Activated CD8-positive, alpha-beta memory T cell treated with anti-CD3 and anti-CD28 coated beads, Interleukin-2, amount 50 U/mL, for 4 hours (primary cell): ENCODE results near the gene PAEP.

ENCODE experiments used
- DNase-seq: peaks from one replicate; pipeline ENCODE4 v3.0.0-alpha.2; 2020

The PAEP gene

DNA sequence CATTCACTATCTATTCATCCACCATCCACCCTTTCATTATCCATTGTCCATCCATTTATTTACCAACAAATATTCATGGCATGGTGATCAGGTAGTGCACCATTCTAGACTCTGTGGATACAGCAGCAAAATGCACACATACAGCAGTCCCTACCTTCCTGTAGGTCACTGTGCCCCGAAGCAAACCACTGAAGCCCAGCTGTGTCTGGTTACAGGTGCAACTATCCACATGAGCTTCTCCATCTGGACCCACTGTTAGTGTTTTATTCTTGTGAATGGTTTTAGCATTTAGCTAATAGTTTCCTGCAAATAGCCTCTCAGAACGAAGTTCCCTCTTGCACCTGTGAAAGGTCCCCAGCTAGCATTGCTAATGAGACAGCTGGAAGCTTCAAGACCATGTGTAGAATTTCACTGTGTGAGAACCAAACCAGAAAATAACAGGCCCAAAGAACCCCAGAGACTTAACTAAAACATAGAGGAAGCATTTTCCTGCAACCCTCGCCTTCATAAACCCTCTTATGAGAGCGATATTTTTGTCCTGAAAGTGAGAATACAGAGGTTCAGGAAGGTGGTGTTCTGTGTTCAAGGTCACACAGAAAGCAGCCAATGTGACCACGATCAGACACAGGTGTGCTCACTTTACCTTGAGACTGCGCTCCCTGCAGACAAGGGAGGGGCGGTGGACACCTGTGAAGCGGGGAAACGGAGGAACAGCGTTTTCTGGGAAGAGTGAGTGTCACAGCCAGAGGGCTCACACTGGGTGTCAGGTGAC lies 18.5 kb downstream of the PAEP start:
- DNase-seq: no peak

DNA sequence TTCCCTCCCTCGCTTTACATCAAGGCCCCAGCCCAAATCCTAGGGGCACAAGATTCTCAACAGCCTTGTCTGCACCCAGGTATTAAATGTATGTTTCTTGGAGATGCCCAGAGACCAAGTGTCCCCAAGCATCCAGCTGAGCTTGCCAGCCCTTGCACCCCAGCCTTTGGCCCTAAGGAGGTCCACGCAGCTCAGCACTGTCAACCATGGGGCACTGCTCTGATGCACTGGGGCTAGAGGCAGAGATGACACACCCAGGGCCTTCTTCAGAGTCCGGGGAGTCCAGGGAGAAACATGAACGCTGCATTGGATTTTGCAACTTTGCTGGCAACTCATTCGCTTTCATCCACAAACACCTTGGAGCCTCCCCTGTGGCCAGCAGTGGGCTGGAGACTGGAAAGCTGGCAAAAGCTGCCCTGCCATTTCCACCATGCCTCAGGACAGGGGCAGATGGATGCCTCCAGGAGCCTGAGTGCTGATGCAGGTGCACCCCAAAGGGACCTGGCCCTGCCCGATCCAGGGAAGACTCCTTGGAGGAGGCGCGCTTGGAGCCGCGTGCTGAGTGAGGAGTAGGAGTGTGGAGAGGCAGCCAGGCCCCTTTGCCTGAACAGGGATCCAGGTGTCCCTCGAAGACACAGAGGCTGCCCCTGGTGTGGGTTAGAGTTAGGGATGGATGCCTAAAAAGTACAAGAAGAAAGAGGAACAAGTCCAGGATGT lies 19.3 kb downstream of the PAEP start:
- DNase-seq: no peak

DNA sequence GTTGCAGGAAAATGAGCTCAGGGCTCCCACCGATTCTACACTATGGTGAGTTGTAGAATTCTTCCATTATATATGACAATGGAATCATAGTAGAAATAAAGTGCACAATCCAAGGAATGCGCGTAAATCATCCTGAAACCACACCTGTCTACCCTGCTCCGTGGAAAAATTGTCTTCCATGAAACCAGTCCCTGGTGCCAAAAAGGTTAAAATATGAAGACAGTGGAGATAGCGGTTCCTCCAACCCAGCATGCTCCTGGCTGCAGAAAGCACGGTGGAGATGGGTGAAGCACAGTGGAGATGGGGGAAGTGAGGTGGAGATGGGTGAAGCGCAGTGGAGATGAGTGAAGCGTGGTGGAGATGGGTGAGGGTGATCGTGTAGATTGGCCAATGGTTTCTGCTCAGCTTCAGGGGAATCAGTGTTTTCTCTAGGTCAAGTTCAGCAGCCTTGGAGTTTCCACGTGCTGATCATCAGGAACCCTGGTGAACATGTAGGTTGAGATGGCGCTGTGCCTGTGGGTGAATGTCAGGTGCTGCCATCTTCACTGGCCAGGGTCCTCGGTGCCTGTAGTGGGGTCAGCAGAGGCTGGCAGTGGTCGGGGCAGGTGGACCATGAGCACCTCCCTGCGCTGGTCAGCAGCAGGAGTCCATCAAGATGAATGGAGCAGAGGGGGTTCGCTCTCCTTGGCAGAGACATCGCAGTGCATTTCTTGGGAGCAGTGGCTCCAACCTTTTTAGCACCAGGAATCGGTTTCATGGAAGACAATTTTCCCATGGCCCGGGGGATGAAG lies 20.3 kb downstream of the PAEP start:
- no peak for DNase-seq

DNA sequence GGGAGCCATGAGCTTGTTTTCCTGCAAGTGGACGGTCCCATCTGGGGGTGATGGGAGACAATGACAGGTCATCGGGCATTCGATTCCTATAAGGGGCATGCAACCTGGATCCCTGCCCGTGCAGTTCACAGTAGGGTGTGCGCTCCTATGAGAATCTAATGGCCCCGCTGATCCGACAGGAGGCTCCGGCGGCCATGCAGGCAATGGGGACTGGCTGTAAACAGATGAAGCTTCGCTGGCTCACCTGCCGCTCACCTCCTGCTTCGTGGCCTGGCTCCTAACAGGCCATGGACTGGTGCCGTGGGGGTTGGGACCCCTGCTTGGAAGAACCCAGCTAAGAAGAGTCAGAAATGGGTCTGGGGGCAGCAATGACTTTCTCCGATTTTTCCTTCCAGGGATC lies 21.0 kb downstream of the PAEP start:
- DNase-seq: no peak

DNA sequence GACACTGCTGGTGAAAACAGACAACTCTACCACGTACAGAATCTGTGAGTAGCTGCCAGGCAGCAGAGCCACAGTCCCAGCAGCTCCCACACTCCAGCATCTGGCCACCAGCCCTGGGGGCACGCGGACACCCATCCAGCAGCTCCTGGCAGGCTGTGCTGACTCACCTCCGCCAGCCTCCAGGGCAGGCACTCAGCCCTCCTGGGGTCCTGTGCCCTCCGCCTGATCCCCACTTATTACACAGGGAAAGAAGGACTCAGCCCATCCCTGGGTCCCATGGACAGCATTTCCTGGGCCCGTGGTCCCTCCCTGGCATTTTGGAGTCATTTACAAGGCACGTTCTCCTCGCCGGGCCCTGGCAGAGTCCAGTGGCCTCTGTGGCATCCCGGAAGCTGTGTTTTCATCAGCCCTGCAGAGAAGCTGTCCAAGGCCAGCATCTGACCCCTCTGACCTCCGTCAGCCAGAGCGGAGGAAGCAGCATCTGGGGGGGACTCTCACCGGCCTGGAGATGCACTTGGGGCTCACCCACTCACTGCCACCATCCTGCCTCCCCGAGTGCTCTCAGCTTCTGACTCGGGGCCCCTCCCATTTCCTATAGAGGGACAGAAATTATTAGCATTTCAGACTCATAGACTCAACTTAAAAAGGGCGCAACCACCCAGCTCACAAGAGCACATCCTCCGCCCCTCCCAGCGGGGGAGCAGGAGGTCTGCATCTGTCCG lies 21.6 kb downstream of the PAEP start:
- DNase-seq: no peak

DNA sequence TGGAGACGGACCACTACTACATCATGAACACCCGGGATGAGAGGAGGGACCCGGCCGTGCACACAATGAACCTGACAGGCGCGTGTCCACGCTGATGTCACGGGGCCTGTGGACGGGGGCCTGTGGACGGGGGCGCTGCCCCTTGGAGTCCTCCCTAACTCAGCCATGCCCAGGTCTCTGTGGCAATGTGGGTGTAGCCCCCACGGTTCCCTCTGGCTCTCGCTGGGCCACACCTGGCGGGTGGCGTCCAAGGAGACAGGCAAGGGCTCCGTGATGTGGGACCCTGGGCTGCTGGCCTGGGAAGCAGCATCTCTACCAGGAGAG lies 22.1 kb downstream of the PAEP start:
- no peak for DNase-seq

DNA sequence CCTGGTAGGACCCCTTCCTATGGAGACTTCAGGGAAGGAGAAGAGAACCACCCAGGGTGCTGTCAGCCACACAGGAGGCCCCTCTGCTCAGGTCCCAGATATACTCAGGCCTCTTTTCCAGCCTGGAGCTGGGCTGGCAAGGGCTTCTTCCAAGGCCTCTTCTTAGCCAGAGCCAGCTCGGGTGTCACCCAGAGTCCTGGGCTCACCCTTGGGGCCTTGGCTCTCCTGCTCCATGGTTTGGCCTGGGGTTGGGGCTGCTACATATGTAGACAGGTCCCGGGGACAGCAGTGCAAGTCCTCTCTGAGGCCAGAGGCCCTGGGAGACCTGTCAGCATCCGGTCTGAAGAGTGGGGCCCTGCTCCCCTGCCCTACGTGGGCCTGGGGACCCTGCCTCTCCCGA lies 22.8 kb downstream of the PAEP start:
- DNase-seq: no peak

DNA sequence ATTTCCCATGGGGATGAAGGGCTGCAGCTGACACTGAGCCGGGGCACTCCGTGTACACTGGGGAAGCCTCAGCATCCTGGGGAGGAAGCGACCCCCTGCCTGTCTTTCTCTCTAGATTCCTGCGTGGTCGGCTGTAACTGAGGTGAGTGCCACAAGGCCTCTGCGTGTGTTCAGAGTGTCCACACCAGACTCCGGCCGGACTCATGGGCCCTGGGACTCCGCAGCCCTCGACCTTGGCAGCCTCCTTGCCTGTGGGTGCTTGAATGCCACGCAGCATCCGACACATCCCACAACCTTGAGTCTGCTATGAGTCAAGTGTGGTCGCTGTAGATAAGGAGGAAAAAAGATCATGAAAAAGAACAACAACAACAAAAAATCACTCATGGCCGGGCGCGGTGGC lies 23.4 kb downstream of the PAEP start:
- no peak for DNase-seq

DNA sequence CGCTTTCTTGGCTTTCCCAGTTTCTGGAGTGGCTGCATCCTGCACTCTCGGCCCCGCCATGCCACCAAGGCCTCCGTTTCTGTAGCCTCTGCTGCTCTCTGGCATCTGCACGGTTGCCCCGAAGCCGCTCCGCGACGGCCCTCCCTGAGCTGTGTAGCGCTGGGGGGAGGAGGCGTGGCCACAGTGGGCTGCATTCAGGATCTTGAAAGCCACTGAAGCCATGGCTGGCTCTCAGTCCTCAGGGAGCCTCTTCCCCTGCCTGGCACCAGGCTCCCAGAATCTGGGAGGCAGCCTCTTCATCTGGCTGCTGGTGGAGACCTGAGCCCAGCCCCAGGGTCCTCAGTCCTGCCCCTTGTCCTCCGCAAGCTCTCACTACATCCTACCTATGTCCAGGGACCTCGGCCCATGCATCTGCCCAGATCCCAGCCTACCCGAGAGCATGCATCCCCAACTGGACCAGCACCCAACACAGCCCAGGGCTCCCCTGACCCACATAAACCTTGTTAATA lies 25.1 kb downstream of the PAEP start:
- no peak for DNase-seq

DNA sequence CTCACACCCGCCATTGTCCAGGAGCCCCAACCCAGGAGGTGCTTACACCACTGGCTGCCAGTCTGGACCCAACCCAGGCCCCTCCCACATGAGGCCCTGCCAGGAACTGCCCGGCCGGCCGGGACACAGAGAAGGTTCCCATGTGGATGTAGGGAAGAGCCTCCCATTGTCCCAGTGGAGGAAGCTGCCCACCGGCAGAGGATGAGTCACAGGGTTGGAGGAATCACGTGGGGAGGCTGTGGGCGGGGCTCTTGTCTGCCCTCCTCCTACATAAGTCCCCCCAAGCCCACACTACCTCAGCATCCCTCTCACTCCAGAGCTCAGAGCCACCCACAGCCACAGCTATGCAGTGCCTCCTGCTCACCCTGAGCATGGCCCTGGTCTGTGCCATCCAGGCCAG lies 26.1 kb downstream of the PAEP start:
- no peak for DNase-seq

DNA sequence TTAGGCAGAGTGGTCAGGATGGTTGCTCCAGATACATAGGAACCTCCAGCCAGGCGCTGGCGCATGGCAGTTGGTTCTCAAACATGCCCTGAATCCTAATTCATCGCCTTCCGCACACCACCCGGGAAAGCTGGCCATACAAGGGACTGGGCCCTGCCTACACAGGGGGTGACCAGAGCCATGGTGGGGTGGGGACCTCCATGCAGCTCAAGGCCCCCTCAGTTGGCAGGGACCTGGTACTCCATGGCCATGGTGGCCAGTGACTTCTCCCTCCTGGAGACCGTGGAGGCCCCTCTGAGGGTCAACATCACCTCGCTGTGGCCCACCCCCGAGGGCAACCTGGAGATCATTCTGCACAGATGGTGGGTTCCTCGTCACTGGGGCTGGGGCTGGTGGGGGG lies 26.8 kb downstream of the PAEP start:
- DNase-seq: no peak

DNA sequence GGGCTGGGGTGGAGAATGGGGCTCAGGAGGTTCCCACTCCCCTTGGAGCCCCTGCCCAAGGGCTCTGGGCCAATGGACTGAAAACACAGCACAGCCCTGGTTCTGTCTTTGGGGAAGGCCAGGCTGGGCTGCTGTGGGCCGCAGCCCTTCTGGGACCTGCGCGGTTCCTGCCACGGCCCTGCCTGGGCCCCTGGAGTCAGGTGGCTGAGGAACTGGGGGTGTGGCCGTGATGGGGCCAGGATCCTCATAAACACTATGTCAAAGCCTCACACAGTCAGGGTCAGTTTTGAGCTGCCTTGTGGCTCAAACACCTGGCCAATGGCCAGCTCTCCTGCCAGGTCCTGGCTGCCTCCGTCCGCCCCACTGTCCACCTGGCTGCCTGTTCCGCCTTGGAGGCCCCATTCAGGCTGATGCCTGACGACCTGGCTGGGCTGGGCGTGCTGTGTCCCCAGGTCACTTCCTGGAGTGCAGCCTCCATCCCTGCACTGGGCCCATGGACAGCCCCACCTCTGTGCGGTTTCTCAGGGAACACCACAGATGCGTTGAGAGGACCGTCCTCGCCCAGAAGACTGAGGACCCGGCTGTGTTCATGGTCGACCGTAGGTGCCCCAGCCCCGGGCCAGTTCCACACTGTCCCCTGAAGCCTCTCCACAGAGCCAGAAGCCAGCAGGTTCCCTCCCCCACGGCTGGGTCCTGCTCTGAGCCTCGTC lies 27.5 kb downstream of the PAEP start:
- DNase-seq: no peak

DNA sequence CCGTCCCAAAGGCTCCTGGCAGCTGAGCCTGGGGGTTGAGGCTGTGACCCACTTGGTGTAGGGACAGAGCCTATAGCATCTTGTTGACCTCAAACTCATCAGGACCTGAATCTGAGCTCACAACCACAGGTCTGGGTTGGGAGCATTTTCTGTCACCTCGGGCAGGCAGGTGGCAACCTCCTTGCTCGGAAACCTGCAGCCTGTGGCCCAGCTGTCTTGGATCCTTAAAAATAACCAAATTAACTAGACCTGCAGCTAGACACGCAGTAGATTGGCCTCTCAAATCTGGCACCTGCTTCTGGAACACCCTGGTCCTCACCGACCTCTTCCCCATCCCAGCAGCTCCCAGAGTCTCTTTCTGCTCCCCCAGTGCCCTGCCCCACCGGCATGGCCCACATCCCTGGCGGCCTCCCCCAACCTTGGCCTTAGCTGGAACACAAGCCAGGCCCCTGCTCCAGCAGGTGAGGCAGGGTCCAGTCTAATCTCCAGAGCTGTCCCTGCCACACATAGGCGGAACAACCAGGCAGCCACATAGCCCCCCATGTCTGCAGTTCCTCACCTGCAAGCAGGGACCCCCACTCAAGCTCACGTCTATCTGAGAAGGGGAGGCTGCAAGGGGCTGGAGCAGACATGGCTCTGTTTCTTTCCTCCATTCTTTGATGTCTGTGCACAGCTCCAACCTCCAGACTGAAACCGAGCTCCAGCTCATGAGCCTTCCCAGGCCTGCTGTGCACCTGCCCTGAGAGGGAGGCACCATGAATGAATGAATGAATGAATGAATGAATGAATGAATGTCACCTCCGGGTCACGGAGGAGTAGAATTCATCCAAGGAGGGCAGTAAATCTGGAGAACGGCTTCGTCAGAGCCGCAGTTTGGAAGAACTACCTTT lies 28.3 kb downstream of the PAEP start:
- DNase-seq: no peak

DNA sequence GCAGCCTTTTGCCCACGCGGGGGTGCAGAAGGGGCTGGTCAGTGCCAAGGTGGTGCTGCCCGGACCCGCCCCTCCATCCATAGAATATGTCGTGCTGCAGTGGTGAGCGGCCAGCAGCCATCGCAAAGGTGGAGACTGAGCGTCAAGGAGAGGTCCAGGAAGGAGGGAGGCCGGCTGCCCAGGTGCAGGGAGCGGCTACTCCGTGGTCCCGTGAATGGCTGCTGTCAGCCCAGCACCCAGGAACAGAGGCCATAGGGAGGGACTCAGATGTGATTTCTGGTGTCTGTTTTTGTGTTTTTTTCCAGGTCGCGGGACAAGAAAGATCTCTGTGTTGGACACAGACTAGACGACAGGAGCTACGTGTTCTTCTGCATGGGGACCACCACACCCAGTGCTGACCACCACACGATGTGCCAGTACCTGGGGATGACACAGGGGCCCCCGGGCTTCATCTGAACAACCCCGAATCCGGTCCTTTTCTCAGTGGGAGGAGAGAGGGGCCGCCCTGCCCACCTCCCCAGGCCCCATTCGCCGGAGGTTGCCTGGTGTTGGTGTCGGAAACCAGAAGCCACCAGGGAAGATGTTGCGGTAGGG lies 29.0 kb downstream of the PAEP start:
- DNase-seq: no peak

DNA sequence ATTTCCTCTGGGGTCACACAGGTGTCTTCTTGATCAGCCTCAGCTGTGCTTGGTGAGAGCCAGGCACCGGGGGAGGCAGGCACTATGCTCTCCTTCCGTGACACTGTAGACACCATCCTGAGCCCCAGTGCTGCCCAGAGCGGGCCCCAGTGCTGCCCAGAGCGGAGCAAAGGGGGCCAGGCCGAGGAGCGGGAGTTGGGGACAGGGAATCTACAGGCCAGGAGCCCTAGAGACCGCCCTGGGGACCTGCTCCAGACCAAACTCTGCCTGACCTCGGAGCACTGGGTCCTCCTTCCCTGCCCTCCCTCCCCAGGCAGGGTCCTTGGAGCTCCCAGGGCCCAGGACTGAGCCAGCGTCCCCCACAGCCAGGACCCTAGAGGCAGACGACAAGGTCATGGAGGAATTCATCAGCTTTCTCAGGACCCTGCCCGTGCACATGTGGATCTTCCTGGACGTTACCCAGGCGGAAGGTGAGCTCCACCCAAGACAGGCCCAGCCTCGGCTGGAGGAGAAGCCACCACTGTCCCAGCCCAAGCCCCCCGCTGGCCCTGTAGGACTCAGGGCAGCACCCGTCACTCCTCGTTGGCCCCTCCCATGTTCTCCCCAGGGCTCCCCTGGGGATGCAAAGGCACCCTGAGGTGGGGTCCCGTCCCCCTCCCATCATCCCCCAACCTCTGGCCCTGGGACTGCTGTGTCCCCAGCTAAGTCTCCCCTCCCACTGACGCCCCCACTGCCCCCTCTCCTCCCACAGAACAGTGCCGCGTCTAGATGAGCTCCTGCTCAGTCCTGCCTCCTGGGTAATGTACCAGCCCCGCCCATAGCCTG lies 30.2 kb downstream of the PAEP start:
- DNase-seq: no peak

DNA sequence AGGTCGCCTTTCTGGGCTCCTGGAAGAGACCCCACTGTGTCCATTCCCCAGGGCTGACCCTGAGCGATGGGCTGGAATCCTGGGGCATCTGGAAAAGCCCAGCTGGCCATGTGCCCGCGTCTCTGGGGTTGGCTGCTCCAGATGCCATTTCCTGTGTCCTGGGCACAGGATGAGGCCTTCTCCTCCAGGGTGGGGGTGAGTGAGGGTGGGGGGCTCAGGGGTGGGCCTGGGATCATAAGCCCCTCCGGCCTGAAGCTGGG lies 30.7 kb downstream of the PAEP start:
- no peak for DNase-seq

DNA sequence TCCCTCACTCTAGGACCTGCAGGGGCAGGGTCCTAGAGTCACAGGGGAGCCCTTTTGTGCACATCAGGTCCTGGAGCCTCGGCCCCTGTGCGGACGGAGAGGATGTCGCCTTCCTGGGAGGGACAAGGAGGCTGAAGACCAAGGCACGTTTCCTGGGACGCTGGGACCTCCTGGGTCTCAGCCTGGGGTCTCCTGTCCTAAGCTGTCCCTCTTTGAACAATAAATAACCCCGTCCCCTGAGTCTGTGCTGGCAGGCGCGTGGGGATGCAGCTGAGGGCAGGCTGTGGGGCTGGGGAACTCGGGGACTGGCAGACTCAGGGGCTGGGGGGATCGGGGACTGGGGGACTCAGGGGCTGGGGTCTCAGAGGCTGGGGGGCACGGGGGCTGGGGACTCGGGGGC lies 31.1 kb downstream of the PAEP start:
- DNase-seq: no peak

DNA sequence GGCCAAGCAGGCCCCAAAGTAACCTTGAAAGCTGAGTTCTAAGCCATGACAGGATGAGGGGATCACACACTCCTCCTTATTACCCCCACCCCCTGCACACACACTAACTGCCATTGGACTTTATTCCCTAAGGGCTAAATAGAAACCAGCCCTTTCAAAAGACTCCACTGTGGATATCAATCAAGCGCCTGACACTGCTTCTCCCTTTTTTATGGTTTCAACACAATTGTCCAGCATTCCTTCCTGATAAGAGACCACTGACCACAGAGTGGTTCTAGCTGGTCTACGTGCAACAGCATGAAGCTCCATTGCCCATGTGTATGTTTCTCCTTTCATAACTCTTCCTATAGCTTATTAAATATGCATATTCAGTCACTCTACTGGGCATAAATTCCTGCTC lies 34.7 kb downstream of the PAEP start:
- DNase-seq: no peak

DNA sequence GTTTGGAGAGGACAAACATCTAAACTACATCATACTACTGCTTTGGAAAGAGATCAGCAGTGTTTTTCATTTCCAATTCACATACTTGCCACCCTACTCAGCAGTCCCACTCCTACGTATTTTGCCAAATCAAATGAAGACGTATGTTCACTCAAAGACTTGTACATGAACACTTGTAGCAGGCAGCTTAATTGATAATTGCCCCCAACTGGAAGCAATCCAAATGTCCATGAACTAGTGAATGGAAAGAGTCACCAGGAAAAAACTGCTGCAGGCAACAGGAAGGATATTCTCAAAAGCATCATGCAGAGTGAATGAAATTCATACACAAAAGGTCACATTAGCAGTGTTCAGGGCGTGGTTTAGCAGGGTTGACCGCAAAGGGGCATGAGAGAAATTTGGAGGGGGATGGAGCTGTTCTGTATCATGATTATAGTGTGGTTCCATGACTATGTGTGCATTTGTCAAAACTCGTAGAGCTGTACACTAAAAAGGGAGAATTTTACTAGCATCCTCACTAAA lies 38.8 kb downstream of the PAEP start:
- no peak for DNase-seq

DNA sequence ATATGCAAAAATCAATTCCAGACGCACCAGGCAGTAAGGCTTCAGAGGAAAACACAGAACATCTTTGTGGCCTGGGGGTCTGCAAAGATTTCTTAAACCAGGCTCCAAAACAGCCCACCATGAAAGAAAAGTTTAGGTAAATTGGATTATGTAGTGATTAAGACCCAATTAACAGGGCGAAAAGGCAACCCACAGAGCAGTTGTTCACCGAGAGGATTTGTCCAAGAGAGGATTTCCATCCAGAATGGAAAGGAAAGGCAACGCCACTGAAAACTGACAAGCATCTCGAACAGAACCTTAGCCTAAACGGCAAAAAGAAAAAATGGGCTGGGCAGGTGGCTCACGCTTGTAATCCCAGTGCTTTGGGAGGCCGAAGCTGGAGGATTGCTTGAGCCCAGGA lies 40.4 kb downstream of the PAEP start:
- DNase-seq: no peak
